ENCODE results near the gene ANKRD31. TPM values are rescaled to one million over a fixed set of nuclear protein-coding genes. Genes with fewer than 3 reads are reported as not detected.
"Not testable (repeated sequence)": the region's sequence is repeated elsewhere in the genome, so short reads cannot be mapped to it uniquely, and the experiment has no call there.

The ANKRD31 gene
- total RNA-seq, 1 donor from 2014 or later = 0.53 TPM

GRCh38 chr5:75242067-75242466 lies 5.4 kb upstream of the ANKRD31 start:
- no peak for DNase-seq (ENCODE audit: low spot score)
- no peak for ATAC-seq
- intact Hi-C loops (cut with DNase I) = no loop called here

- DNase-seq (ENCODE audit: low spot score) (no peak), ATAC-seq (no peak)
- intact Hi-C loops (cut with DNase I) = loop anchor here (10.0 kb wide), 1 partner anchor 435 kb away; no protein-coding TSS in a partner anchor
Observed at GRCh38 chr5:75239681-75240080, 3.0 kb upstream of the ANKRD31 start.

GRCh38 chr5:75235711-75236110 lies 967 bp downstream of the ANKRD31 start:
- intact Hi-C loops (cut with DNase I) = loop anchor here (10.0 kb wide), 1 partner anchor 439 kb away; no protein-coding TSS in a partner anchor
- ATAC-seq (no peak), DNase-seq (ENCODE audit: low spot score) (no peak)

GRCh38 chr5:75234251-75234650 lies 2.4 kb downstream of the ANKRD31 start:
- DNase-seq (ENCODE audit: low spot score) (no peak), ATAC-seq (no peak)
- intact Hi-C loops (cut with DNase I) = loop anchor here (10.0 kb wide), 1 partner anchor 441 kb away; no protein-coding TSS in a partner anchor

- ATAC-seq = no peak
- DNase-seq (ENCODE audit: low spot score) = no peak
- intact Hi-C loops (cut with DNase I) = no loop called here
Observed at GRCh38 chr5:75226916-75227315, 9.8 kb downstream of the ANKRD31 start.

- ATAC-seq (no peak), DNase-seq (ENCODE audit: low spot score) (no peak)
- intact Hi-C loops (cut with DNase I) = no loop called here
Observed at GRCh38 chr5:75225506-75225905, 11.2 kb downstream of the ANKRD31 start.

GRCh38 chr5:75220787-75221186 lies 15.9 kb downstream of the ANKRD31 start:
- intact Hi-C loops (cut with DNase I); DNase-seq (ENCODE audit: low spot score); ATAC-seq: not testable (repeated sequence)

GRCh38 chr5:75214928-75215327 lies 21.8 kb downstream of the ANKRD31 start:
- intact Hi-C loops (cut with DNase I) = no loop called here
- ATAC-seq (no peak), DNase-seq (ENCODE audit: low spot score) (no peak)

- no peak for ATAC-seq
- no peak for DNase-seq (ENCODE audit: low spot score)
- intact Hi-C loops (cut with DNase I) = no loop called here
Observed at GRCh38 chr5:75214409-75214808, 22.3 kb downstream of the ANKRD31 start.

GRCh38 chr5:75203604-75204003 lies 33.1 kb downstream of the ANKRD31 start:
- intact Hi-C loops (cut with DNase I) = no loop called here
- DNase-seq (ENCODE audit: low spot score) = no peak
- no peak for ATAC-seq

GRCh38 chr5:75202935-75203334 lies 33.7 kb downstream of the ANKRD31 start:
- intact Hi-C loops (cut with DNase I) = no loop called here
- ATAC-seq (no peak), DNase-seq (ENCODE audit: low spot score) (no peak)

GRCh38 chr5:75200776-75201175 lies 35.9 kb downstream of the ANKRD31 start:
- no peak for DNase-seq (ENCODE audit: low spot score)
- intact Hi-C loops (cut with DNase I) = no loop called here
- ATAC-seq = no peak

- intact Hi-C loops (cut with DNase I) = no loop called here
- DNase-seq (ENCODE audit: low spot score) (no peak), ATAC-seq (no peak)
Observed at GRCh38 chr5:75199946-75200345, 36.7 kb downstream of the ANKRD31 start.

- DNase-seq (ENCODE audit: low spot score) (no peak), ATAC-seq (no peak)
- intact Hi-C loops (cut with DNase I) = no loop called here
Observed at GRCh38 chr5:75199071-75199470, 37.6 kb downstream of the ANKRD31 start.

GRCh38 chr5:75197745-75198144 lies 38.9 kb downstream of the ANKRD31 start:
- intact Hi-C loops (cut with DNase I) = no loop called here
- no peak for DNase-seq (ENCODE audit: low spot score)
- no peak for ATAC-seq

GRCh38 chr5:75192804-75193203 lies 43.9 kb downstream of the ANKRD31 start:
- DNase-seq (ENCODE audit: low spot score) (no peak), ATAC-seq (no peak)
- intact Hi-C loops (cut with DNase I) = no loop called here

GRCh38 chr5:75192264-75192663 lies 44.4 kb downstream of the ANKRD31 start:
- no peak for ATAC-seq
- DNase-seq (ENCODE audit: low spot score) = no peak
- intact Hi-C loops (cut with DNase I) = no loop called here

GRCh38 chr5:75190227-75190626 lies 46.5 kb downstream of the ANKRD31 start:
- no peak for DNase-seq (ENCODE audit: low spot score)
- intact Hi-C loops (cut with DNase I) = no loop called here
- ATAC-seq = no peak

GRCh38 chr5:75189353-75189752 lies 47.3 kb downstream of the ANKRD31 start:
- intact Hi-C loops (cut with DNase I) = no loop called here
- no peak for ATAC-seq

GRCh38 chr5:75185763-75186162 lies 50.9 kb downstream of the ANKRD31 start:
- ATAC-seq (no peak), DNase-seq (ENCODE audit: low spot score) (no peak)
- intact Hi-C loops (cut with DNase I) = no loop called here

More at GRCh38 chr5:75189353-75189752, 47.3 kb downstream of the ANKRD31 start:
- no peak for DNase-seq (ENCODE audit: low spot score)

- intact Hi-C loops (cut with DNase I); DNase-seq (ENCODE audit: low spot score); ATAC-seq: not testable (repeated sequence)
Observed at GRCh38 chr5:75176009-75176408, 60.7 kb downstream of the ANKRD31 start.

Data from sciatic nerve (tissue), 2 donors.